GM21423 (cell line): Measurements from ENCODE around the gene DCAF7.
A peak's percentile ranks its signal among the peaks of the same experiment; 100 is the strongest.

Experiments used
- ATAC-seq: cut with Tn5 transposase; IDR thresholded peaks from one replicate; pipeline ENCODE4 v1.9.1; 2021; ENCODE audit warnings: mild to moderate bottlenecking, moderate library complexity; ENCODE audit not compliant: unreplicated experiment

The DCAF7 gene

GRCh38 chr17:63579633-63580032 lies 29.4 kb downstream of the DCAF7 start:
- ATAC-seq = no peak

- no peak for ATAC-seq
Observed at GRCh38 chr17:63587770-63588169, 37.5 kb downstream of the DCAF7 start.

- ATAC-seq = no peak
Observed at GRCh38 chr17:63588797-63589196, 38.5 kb downstream of the DCAF7 start.

- no peak for ATAC-seq
Observed at GRCh38 chr17:63589646-63590045, 39.4 kb downstream of the DCAF7 start.

- no peak for ATAC-seq
Observed at GRCh38 chr17:63592797-63593196, 42.5 kb downstream of the DCAF7 start.

GRCh38 chr17:63595132-63595531 lies 44.9 kb downstream of the DCAF7 start:
- no peak for ATAC-seq

- ATAC-seq = no peak
Observed at GRCh38 chr17:63596856-63597586, 46.7 kb downstream of the DCAF7 start.

- ATAC-seq = no peak
Observed at GRCh38 chr17:63598281-63598680, 48.0 kb downstream of the DCAF7 start.

- peak; percentile 88 for ATAC-seq
Observed at GRCh38 chr17:63600569-63601438, 50.5 kb downstream of the DCAF7 start, which contains the start of gene TACO1. TSS of gene TACO1 (plus strand) at chr17:63600895. CDS start at chr17:63601084, 189 bp downstream.

- ATAC-seq = no peak
Observed at GRCh38 chr17:63601439-63602371, 51.4 kb downstream of the DCAF7 start.

GRCh38 chr17:63609816-63610573 lies 59.7 kb downstream of the DCAF7 start:
- no peak for ATAC-seq

GRCh38 chr17:63610854-63611253 lies 60.6 kb downstream of the DCAF7 start:
- ATAC-seq = no peak

GRCh38 chr17:63611354-63611753 lies 61.1 kb downstream of the DCAF7 start:
- no peak for ATAC-seq

GRCh38 chr17:63613663-63614062 lies 63.4 kb downstream of the DCAF7 start:
- ATAC-seq = no peak

GRCh38 chr17:63621229-63621683 lies 71.0 kb downstream of the DCAF7 start:
- no peak for ATAC-seq

GRCh38 chr17:63621684-63622573 lies 71.7 kb downstream of the DCAF7 start, which contains the start of gene MAP3K3:
TSS of gene MAP3K3 (plus strand) at chr17:63622417. CDS start at chr17:63622760, 343 bp downstream.
- peak; percentile 91 for ATAC-seq

GRCh38 chr17:63622574-63623390 lies 72.5 kb downstream of the DCAF7 start:
- peak; percentile 26 for ATAC-seq
